Smooth muscle cell of the brain vasculature (primary cell): Measurements from ENCODE around the gene ERO1A.

Experiments used
- DNase-seq: peaks from one replicate; pipeline ENCODE4 v3.0.0-alpha.2; 2012; ENCODE audit warnings: low read depth, low spot score

The ERO1A gene

GRCh38 chr14:52607061-52607460, 88.3 kb downstream of the ERO1A start:
- DNase-seq, result no peak

GRCh38 chr14:52602131-52602530, 93.2 kb downstream of the ERO1A start:
- no peak for DNase-seq

DNA sequence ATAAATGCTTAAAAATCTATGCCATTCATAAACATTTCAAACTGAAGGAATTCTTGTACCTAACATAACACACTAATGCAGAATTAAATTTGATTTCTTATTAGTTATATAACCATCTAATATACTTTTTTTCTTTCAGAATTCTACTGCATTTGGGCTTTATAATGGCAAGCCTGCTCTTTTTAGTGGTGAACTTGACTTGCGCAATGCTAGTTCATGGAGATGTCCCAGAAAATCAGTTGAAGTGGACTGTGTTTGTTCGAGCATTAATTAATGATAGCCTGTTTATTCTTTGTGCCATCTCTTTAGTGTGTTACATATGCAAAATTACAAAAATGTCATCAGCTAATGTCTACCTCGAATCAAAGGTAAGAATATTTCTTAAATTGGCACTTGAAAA, 95.4 kb downstream of the ERO1A start:
- DNase-seq, result no peak

DNA sequence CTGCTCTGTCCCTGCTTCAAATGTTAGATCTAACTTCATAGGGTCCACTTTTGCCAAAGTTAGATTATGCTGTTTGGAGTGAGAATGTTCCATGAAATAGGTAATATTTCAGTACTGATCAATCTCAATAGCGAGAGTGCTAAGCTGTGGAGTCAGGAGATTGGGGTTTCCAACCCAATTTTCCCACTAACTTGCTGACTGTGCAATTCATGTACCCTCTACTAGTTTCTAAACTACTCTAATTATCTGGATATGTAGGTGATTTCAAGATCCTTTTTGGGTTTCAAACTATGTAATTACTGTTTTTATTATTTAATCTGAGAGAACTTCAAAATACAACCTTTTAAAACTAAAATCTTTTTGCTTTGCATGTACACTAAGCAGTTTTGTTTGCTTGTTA, 96.8 kb downstream of the ERO1A start:
- DNase-seq, result no peak

DNA sequence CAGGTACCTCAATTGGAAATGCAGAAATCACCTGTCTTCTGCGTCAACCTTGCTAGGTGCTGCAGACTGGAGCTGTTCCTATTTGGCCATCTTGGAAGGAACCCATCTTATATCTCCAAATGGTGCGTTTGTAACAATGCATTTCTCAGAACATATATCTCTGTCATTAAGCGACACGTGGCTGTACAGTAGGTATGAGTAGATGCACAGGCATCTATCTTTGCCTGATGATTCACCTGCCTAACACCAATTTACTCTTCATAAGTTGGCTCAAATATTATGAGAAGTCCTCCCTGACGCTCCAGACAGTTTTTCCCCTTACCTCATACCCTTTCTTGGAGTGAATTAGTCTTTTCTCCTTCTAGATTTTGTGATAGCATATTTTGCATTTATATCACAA, 98.5 kb downstream of the ERO1A start:
- no peak for DNase-seq

GRCh38 chr14:52596320-52596719, 99.0 kb downstream of the ERO1A start:
- no peak for DNase-seq

GRCh38 chr14:52590318-52590717, 105.0 kb downstream of the ERO1A start:
- no peak for DNase-seq
